Activated CD4-positive, CD25-positive, alpha-beta regulatory T cell treated with anti-CD3 and anti-CD28 coated beads, Interleukin-2, amount 50 U/mL, for 72 hours (primary cell): ENCODE measurements around the gene MAN2B2.
"Not testable (repeated sequence)": the region's sequence is repeated elsewhere in the genome, so short reads cannot be mapped to it uniquely, and the experiment has no call there.

Experiments used
- DNase-seq: peaks from one replicate; pipeline ENCODE4 v3.0.0; 2021

Gene MAN2B2

DNA sequence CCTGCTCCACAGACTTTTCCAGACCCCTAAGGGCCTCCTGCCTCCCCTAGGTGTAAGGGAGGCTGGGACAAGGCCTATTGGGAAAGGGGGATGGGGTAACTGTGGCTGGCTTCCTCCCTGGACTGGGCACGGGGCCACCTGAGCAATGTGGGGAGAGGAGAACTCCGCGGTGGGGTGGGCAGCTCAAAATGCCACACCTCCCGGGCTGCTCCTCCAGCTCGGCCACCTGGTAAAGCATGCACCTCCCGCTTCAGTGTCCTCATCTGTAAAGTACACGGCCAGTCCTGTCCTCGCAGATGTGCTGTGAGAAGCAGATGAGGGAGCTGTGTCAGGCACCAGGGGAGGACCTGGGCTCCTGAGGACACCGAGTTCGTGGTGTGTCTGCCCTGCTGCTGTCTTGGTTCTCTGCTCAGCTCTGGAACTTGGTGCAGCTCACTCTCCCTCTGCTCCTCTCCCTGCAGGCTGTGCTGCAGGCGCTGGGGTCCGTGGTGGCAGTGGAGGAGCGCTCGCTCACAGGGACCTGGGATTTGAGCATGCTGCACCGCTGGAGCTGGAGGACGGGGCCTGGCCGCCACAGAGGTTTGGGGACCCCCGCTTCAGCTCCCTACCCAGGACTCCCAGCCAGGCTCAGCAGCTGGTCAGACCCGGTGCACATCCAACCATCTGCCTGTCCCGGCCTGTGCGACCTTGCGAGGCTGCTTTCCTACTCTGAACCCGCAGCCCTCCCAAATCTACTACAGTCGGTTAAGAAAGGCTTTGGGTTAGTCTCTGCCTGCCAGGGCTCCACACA is 44.7 kb downstream of the MAN2B2 start:
- no peak for DNase-seq

DNA sequence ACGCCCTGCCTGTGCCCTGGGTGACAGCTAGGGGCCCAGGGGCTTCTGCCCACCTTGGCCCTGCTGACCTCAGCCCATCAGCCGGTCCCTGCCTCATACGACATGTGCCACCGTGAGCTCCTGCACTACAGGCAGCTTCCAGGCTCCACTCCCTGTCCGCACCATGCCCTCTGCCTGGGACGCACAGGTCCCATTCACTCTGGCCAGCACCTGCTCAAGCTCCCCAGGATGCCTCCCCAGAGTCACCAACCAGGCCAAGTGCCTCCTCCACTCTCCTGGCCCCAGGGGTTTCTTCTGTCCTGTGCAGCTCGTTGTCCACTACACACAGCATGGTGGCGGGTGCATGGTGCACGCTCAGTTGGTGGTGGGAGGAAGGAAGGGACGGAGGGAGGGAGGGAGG is 45.3 kb downstream of the MAN2B2 start:
- no peak for DNase-seq

DNA sequence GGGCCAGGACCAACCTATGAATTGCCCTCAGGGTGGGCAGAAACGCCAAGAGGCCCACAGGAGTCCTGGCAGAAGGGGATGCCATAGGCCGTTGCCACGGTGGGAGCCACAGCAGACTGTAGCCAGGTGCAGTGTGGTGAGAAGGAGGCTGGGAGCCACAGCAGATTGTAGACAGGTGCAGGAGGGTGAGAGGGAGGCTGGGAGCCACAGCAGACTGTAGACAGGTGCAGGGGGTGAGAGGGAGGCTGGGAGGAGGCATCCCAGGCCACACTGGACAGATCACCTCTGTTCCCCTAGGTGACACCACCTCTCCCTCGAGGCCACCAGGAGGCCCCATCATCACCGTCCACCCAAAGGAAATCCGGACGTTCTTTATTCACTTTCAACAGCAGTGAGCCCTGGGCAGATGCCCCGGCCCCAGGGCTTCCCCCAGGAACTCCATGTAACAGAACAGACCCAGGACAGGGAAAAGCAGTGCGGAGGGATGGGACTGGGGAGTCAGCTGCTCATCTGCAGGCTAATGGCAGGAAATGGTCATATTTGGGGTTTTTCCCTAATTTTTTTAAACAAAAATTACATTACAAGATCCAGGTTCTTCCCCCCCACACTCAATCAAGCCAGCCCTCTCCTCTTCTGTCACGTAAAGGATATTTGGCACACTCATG is 46.0 kb downstream of the MAN2B2 start:
- DNase-seq, result no peak

DNA sequence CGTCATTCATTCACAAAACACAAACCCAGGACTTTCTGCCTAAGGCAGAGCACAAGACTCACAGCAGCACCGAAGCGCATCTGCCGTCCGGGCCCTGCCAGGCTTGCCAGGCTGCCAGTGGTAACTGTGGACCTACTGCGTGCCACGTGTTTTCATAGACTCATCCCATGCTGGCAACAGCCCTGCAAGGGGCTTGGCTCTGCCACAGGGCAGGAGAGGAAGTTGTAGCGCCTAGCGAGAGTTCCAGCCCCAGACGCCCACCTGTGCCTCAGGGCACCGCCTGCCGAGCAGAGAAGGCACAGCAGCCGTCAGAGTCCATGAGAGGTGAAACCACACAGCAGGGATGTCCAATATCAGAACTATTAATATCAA is 46.6 kb downstream of the MAN2B2 start:
- DNase-seq, result no peak

DNA sequence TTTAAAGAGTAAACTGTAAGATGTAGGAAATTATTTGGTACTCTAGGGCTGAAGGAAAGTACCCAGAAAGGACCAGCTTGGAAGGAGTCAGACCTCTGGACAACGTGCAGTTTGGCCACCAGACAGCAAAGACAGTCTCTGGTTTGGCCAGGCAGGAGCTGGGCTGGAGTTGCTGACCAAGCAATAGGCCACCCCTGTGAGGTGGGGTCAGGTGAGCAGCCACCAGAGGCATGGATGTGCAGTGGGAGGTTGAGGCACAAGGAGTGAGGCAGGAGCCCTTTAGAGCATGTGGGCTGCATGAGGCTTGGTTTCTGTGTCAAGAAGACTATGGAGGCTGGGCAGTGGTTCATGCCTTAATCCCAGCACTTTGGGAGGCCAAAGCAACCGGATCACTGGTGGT is 47.8 kb downstream of the MAN2B2 start:
- DNase-seq, result no peak

DNA sequence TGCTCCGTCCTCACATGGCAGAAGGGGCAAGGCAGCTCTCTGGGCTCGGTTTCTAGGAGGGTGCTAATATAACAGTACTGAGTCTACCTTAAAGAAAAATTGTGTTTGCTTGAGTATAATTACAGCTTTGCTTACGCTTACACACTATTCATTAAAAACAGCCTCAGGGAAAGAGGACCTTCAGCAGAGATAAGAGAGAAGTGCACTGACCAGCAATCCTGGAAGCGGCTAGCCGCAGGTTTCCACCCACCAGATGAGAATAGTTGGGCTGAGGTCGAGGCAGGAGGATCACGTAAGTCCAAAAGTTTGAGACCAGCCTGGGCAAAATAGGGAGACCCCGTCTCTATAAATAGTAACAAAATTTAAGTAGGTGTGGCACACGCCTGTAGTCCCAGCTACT is 50.3 kb downstream of the MAN2B2 start:
- DNase-seq, result no peak

DNA sequence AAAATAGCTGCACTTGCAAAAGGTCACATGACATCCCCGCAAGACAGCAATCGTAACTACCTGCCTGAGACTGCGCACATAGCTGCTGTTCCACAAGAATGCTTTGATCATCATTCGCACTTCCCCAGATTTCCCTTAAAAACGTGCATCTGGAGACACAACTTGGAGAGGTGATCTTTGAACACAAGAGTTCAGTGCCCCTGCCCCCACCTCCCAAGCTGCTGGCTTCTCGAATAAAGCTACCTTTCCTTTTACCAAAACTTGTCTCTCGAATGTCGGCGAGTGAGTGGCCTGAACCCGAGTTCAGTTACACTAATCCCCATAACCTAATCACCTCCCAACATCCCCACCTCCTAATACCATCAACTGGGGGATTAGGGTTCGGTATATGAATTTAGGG is 51.1 kb downstream of the MAN2B2 start:
- no peak for DNase-seq

DNA sequence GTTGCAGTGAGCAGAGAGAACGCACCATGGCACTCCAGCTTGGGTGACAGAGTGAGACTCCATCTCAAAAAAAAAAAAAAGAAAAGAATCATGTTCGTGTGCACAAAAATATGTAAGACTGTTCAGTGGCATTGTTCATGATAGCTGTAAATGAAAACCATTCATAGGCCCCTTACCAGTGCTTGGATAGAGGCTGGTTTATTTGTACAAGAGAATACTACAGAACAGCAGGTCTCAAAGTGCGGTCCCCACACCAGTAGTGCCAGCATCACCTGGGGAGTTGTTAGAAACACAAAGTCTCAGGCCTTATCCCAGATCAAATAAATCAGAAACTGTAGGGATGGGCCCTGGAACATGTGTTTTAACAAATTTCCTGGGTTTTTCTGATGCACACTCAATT is 52.8 kb downstream of the MAN2B2 start:
- DNase-seq, result no peak

DNA sequence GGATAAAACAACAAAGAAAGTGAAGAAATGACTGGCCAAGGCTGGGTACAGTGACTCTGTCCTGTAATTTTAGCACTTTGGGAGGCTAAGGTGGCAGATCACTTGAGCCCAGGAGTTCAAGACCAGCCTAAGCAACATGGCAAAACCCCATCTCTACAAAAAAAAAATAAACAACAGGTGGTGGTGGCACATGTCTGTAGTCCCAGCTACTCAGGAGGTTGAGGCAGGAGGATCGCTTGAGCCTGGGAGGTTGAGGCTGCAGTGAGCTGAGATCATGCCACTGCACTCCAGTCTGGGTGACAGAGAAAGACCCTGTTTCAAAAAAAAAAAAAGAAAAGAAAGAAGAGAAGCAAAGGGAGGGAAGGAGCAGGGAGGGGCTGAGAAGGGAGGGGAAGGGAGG is 53.5 kb downstream of the MAN2B2 start:
- not testable (repeated sequence) for DNase-seq

DNA sequence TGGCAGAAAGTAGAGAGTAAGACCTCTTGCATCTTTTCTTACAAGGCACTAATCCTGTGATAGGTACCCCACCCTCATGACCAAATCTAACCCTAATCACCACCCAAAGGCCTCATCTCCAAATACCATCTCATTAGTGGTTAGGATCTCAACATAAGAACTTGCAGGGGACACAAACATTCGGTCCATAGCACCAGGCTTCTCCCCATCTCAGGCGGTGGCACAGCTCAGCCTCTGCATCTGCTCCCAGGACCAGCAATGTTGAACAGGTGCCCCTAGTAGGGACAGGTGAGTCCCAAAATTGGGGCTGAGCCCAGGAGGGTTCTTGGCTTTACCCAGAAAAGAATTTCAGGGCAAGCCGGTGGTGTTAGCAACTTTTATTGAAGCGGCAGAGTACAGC is 57.1 kb downstream of the MAN2B2 start:
- no peak for DNase-seq

DNA sequence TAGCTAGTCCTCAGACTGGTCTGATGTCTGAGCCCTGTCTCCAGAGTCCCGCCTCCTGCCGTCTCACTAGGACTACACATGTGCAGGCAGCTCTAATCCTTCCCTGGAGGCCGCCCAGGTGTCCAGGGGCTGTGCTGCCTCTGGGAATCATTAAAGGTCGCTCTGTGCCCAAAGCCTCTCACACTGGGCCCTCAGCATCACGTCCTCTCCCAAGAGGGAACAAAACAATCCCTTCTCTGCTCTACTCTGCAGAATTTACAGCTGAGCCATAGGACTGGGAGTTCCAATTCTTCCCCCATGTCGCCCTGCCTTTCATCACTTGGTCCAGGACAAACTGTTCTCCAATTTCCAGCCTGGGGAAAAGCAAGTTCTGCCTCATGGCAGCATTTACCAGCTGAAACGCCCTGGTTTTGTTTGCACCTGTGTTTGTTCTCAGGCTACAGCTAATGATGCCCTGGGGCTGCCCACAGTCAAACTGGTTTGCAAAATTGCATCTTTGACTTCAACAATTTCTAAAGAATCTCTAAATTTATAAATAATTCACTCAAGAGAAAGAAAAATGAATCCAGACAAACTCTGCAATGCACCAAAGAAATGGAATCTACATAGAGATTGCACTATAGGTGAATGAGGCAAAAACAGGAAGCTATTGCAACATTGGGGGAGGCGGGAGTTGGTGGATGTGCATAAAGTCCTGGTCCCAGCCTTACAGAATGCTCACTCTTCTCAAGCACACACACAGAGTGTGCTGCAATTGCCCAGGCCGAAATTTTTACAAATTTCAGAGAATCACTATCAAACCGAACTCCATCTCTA is 58.3 kb downstream of the MAN2B2 start:
- no peak for DNase-seq

DNA sequence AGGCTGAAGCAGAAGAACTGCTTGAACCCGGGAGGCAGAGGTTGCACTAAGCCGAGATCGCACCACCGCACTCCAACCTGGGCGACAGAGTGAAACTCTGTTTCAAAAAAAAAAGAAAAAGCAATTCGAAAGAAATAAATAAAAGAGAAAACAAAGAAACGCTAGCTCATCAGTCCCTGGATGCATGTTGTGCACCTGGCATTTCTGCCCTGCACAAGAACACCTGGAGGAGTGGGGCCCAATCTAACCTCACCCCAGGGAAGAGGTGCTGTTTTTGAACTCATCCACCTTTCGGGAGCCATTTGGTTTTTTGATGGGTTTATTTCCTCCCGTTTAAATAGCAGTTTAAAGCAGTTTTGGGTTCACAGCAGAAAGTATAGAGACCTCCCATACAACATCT is 59.8 kb downstream of the MAN2B2 start:
- DNase-seq, result no peak

DNA sequence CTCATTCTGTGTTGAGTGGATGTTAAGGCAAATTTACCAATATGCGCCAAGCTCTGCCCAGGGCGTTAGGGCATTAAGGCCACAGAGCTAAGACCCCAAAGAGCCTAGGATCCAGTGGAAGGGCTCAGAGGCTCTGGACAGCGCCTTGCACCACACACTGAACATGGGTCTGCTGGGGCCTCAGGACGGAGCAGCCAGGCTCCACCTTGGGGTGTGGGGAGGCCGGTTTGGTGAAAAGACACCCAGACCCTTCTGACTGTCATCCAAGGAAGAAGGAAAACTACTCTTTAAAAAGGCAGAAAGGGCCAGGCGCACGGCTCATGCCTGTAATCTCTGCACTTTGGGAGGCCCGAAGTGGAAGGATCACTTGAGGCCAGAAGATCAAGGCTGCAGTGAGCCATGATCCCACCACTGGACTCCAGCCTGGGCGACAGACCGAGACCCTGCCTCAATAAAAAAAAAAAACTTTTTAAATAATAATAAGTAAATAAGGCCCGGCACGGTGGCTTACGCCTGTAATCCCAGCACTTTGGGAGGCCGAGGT is 64.2 kb downstream of the MAN2B2 start:
- DNase-seq, result no peak

DNA sequence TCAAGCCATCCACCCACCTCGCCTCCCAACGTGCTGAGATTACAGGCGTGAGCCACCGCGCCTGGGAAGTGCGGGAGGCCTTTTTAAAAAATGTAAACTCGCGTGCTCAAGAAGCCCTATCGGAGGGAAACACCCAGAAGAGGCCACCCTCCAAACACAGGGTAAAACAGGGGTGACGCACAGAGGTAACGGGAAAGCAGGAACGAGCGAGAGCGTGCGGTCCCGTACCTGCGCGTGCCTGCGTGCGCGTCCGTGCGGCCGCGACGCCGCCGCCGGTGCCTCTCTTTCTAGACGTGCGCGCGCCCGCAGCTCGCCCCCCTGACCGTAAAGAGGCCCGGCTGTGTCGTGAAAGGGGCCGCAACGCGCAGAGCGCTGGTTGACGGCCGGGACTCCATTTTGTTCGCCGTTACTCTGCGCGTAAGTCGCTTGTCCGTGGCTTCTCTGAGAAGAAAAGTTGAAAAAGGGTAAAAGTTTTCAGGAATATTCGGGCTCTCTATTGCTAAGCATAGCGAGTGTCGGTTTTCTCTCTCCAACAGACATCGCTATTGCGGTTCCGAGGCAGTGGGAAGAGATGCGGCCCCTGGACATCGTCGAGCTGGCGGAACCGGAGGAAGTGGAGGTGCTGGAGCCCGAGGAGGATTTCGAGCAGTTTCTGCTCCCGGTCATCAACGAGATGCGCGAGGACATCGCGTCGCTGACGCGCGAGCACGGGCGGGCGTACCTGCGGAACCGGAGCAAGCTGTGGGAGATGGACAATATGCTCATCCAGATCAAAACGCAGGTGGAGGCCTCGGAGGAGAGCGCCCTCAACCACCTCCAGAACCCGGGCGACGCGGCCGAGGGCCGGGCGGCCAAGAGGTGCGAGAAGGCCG is 65.5 kb downstream of the MAN2B2 start, which contains the start of gene MRFAP1:
MRFAP1 (plus strand) TSS at position 394 of the 872 bp plus-strand sequence; CDS start at position 572, 178 bp downstream.
- DNase-seq, result peak; percentile 94

DNA sequence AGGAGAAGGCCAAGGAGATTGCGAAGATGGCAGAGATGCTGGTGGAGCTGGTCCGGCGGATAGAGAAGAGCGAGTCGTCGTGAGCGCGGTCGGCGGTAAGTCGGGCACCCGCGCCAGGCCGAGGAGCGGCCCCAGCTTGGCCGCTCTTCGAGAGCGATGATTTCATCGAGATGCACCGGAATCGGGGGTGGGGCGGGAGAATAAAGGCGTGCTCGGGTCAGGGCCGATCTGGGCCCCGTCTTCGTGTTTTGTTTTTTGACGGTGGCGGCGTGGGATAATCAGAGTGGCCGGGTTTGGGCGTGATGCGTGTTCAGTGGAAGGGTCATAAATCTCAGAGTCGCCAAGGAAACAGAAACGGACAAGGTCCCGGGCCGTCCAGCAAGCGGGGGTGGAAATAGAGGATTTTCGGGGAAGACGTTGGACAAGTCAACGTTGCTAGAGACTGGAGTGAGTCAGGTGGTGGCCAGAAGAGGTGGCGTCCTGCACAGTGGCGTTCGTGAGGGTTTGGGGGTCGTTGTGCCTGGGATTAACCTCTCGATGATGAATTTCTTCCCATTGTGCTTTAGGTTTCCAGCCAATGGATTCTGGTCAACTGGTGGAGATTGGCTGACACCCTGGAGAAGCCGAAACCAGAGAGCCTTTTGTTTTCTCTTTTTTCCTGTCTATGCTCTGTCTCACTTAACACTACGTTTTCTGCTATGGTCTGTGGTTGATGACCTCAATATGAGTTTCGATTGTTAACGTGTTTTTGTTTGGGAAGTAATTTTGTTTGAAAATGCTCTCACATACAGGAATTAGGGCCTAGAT is 66.4 kb downstream of the MAN2B2 start:
- peak; percentile 64 for DNase-seq

DNA sequence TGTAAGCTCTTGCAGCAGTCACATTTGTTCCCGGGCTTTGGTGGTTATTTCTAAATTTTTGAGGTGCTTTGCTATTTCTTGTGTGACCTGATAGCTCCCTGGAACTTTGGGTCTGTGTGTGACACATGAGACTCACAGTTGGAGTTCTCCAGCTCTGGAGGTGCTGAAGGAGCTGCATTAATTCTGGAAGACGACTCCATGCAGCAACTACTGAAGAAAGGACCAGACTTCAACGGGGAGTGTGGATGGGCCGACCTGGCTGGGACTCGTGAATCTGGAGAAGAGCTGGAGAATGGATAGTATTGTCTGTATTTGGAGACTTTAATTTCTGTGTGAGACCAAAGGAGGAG is 67.0 kb downstream of the MAN2B2 start:
- no peak for DNase-seq

DNA sequence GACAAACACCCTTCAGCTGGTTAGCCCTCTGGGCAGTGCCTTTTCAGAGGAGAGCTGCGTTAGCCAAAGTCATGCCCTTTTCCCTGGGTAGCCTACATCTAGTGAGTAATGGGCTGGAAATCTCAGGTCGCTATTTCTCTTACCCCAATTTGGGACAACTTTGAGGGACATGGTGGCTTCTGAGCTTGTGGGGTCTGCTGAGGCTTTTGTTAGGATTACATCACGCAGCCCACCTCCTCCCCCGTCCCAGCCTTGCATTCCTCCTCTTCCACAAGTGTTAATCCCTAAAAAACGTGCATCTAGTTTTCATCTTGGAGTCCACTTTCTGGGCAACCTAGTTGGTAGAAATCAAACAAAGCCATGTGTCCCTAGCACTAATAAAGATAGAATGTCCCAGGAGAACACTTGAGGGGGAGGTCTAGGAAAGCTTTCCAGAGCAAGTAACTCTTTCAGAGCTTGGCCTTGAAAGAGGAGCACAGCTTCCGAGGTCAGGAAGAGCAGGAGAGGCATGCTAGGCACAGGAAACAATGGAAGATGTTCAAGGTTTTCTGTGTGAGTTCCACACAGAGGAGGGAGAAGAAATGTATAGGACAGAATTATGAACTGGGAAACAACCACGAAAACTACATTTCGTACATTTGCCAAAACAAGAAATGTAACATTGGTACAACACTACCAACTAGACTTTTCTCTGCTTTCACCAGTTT is 68.3 kb downstream of the MAN2B2 start:
- no peak for DNase-seq

DNA sequence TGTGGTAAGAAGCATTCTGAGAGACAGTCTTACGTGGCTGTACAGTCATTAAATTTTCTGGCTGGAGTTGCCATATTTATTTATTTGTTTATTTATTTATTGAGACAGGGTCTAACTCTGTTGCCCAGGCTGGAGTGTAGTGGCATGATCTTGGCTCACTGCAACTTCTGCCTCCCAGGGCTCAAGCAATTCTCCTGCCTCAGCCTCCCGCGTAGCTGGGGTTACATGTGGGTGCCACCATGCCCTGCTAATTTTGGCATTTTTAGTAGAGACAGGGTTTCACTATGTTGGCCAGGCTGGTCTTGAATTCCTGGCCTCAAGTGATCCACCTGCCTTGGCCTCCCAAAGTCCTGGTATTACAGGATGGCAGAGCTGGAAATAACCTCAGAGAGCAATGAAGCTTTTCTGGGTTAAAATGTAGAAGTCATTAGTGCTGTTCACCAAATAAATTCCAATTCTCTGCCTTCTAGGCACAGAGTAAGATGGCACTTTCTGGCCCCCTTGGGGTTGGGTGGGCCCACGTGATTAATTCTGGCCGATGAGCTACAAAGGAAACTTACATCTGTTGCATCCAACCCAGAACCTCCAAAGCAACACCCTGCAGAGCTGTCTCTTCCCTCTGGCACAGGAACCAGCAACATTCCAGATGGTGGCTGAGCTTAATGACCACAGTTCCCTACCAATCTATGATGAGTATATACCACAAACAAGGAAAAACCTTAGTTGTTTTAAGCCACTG is 70.0 kb downstream of the MAN2B2 start:
- no peak for DNase-seq

DNA sequence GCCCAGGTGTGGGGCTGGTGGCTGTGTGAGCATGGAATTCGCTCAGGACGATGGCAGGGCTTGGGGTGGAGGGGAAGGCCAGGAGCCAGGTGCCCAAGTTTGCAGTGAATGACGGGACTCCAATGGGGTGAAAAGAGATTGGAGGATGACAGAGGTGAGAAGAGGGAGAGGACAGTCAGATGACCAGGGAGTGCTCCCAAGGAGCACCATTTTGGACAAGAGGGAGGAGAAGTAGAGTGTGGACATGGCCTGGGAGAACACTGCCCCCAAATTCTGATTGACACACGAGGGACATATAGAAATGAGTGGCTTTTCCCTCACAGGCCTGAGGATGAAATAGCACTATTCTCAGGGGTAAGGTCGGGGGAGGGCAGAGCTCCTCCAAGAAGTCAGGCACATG is 72.2 kb downstream of the MAN2B2 start:
- no peak for DNase-seq

DNA sequence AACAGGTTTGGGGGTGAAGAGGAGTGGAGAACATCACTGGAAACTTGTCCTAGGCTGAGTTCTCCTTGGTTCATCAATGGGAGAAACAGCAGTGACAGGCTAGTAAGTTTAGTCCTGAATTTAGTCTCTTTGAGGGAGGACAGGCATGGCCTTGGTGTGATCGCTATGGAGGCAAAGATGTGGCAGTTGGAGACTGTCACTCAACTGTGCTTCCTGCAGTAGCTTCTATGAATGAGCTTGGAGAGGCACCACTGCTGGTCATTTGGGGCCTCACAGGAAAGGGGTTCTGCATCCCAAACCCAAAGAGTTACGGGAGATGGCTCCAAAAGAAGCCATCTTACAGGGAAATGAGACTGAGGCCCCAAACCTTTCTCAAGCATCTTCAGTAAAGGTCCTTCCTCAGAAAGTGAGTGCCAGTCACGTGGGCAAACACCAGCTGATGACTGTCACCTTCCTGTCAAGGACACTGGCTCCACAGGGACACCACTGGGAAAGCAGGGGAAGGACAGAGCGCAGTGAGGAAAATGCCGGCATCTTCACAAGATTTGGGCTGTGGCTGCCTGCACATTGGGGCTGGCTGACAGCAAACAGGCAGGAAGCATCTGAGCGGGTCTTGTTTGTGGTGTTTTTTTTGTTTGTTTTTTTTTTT is 72.7 kb downstream of the MAN2B2 start:
- no peak for DNase-seq
